DND-41 (cell line): Measurements from ENCODE around the gene PTPRCAP.
A peak's percentile ranks its signal among the peaks of the same experiment; 100 is the strongest.

Experiments
- ATAC-seq: fragments of 200-7000 bp; cut with Tn5 transposase; 3 replicates; pipeline ENCODE4 v1.9.1; 2021; ENCODE audit warnings: low read depth; ENCODE audit not compliant: insufficient read depth
- DNase-seq: peaks from one replicate; pipeline ENCODE4 v3.0.0-alpha.2; 2020
- H2AFZ ChIP-seq: 2 replicates; pipeline ENCODE4 v1.6.0; 2012; ENCODE audit warnings: low read depth, low read length
- H3K27ac ChIP-seq: 2 replicates; pipeline ENCODE4 v1.5.1; 2012; ENCODE audit warnings: low read length, inconsistent platforms
- H3K27me3 ChIP-seq: fragments of 200-600 bp; sonication (generic); 2 replicates; pipeline ENCODE4 v1.6.0; 2012; ENCODE audit warnings: low read length, mild to moderate bottlenecking, inconsistent platforms; ENCODE audit not compliant: insufficient read depth, poor library complexity
- H3K36me3 ChIP-seq: 2 replicates; pipeline ENCODE4 v1.5.1; 2012; ENCODE audit warnings: low read length, inconsistent platforms; ENCODE audit not compliant: insufficient read depth
- H3K4me1 ChIP-seq: 2 replicates; pipeline ENCODE4 v1.5.1; 2012; ENCODE audit warnings: mild to moderate bottlenecking, low read length; ENCODE audit not compliant: insufficient read depth
- H3K4me2 ChIP-seq: 2 replicates; pipeline ENCODE4 v1.6.0; 2012; ENCODE audit warnings: mild to moderate bottlenecking, moderate library complexity, low read length, inconsistent platforms; ENCODE audit not compliant: insufficient read depth
- H3K4me3 ChIP-seq, 2 experiments: fragments of 200-600 bp in 1 of 2; shearing (Covaris generic) in 1 of 2; 2 replicates each; pipeline ENCODE4 v1.5.1; 2012 to 2016; ENCODE audit warnings: inconsistent platforms in 2 of 2, low read length in 2 of 2, mild to moderate bottlenecking in 2 of 2, low read depth in 1 of 2, moderate library complexity in 1 of 2
- H3K79me2 ChIP-seq: 2 replicates; pipeline ENCODE4 v1.6.0; 2012; ENCODE audit warnings: low read length, inconsistent platforms; ENCODE audit not compliant: insufficient read depth
- H3K9ac ChIP-seq: 2 replicates; pipeline ENCODE4 v1.6.0; 2012; ENCODE audit warnings: low read depth, mild to moderate bottlenecking, inconsistent platforms, low read length, moderate library complexity
- H3K9me3 ChIP-seq: 2 replicates; pipeline ENCODE4 v1.5.1; 2012; ENCODE audit warnings: low read length, moderate library complexity, mild to moderate bottlenecking, inconsistent platforms; ENCODE audit not compliant: insufficient read depth, severe bottlenecking
- H4K20me1 ChIP-seq: 2 replicates; pipeline ENCODE4 v1.6.0; 2012; ENCODE audit warnings: low read length; ENCODE audit not compliant: insufficient read depth
- EZH2 ChIP-seq: IDR thresholded peaks from 3 replicates; pipeline ENCODE4 v1.6.1; 2012; ENCODE audit warnings: borderline replicate concordance, low read depth, mild to moderate bottlenecking, moderate library complexity, low read length, inconsistent platforms; ENCODE audit not compliant: severe bottlenecking
- TF ChIP-seq, protein P1 (sequence below): IDR thresholded peaks from 2 replicates; pipeline ENCODE4 v1.5.1; 2012; ENCODE audit warnings: borderline replicate concordance, low read length, moderate library complexity, mild to moderate bottlenecking; ENCODE audit not compliant: poor library complexity, severe bottlenecking; ENCODE audit errors: extremely low read depth

The PTPRCAP gene

DNA sequence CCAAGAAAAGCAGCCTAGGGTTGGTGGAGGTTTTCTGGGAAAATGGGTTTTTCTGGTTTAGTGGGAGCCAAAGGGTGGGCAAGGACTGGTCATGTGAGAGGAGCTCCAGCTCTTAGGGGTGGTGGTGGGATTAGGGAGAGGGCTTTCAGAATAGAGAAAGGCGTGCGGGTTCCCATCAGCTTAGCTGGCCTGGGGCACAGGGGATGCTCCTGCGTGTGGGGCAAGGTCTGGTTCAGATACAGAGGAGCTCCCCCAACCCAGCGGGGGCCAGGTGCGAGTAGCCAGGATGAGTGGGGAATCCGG is 30.9 kb upstream of the PTPRCAP start:
- Histone ChIP-seq H3K4me2 (peak overlapping the region; percentile 98), H3K27me3 (no peaks in the 10 kb centered on the region), H3K79me2 (peaks cover 38% of the 10 kb centered on the region), H3K4me1 (peaks cover 54% of the 10 kb centered on the region), H3K4me3 (peak overlapping the region; percentile 60 to 90), H3K27ac (peak overlapping the region; percentile 87), H4K20me1 (no peaks in the 10 kb centered on the region), H2AFZ (peak overlapping the region; percentile 74), H3K9me3 (no peaks in the 10 kb centered on the region), H3K36me3 (peaks cover 12% of the 10 kb centered on the region; the same call in 1 of the 2 replicates), H3K9ac (peak overlapping the region; percentile 95)
- ATAC-seq, result peak; percentile 10
- TF ChIP-seq, protein P1, sequence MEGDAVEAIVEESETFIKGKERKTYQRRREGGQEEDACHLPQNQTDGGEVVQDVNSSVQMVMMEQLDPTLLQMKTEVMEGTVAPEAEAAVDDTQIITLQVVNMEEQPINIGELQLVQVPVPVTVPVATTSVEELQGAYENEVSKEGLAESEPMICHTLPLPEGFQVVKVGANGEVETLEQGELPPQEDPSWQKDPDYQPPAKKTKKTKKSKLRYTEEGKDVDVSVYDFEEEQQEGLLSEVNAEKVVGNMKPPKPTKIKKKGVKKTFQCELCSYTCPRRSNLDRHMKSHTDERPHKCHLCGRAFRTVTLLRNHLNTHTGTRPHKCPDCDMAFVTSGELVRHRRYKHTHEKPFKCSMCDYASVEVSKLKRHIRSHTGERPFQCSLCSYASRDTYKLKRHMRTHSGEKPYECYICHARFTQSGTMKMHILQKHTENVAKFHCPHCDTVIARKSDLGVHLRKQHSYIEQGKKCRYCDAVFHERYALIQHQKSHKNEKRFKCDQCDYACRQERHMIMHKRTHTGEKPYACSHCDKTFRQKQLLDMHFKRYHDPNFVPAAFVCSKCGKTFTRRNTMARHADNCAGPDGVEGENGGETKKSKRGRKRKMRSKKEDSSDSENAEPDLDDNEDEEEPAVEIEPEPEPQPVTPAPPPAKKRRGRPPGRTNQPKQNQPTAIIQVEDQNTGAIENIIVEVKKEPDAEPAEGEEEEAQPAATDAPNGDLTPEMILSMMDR, result no peak
- no peak for TF ChIP-seq EZH2
- DNase-seq, result no peak

DNA sequence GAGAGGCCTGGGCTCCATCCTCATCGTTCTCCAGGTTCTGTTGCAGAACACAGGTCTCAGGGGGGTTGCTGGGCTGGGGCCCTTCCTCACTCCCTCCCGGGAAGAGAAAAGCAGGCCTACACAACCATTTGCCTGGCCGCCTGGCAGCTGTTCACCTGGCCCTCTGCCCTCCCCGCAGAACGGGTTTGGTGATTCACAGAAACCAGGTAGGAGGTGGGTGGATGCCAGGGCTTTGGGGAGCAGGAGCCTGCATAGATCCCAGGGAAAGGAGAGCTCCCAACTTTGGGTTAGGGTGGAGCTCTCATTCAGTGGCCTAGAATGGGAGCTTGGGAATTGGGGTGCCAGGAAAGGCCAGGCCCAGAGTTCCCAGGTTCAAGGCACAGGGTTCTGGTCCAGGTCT is 30.6 kb upstream of the PTPRCAP start:
- Histone ChIP-seq H3K27me3 (no peaks in the 10 kb centered on the region), H3K4me2 (peak overlapping the region; percentile 98), H3K27ac (peak overlapping the region; percentile 87), H3K4me3 (peak overlapping the region; percentile 60 to 90), H3K9ac (peak overlapping the region; percentile 95), H3K36me3 (peaks cover 12% of the 10 kb centered on the region; the same call in 1 of the 2 replicates), H2AFZ (peak overlapping the region; percentile 74; the same call in 1 of the 2 replicates), H3K9me3 (no peaks in the 10 kb centered on the region), H3K79me2 (peaks cover 38% of the 10 kb centered on the region), H4K20me1 (no peaks in the 10 kb centered on the region), H3K4me1 (peaks cover 54% of the 10 kb centered on the region)
- ATAC-seq (no peak), DNase-seq (peak; percentile 12)
- TF ChIP-seq, protein P1, result no peak
- no peak for TF ChIP-seq EZH2

DNA sequence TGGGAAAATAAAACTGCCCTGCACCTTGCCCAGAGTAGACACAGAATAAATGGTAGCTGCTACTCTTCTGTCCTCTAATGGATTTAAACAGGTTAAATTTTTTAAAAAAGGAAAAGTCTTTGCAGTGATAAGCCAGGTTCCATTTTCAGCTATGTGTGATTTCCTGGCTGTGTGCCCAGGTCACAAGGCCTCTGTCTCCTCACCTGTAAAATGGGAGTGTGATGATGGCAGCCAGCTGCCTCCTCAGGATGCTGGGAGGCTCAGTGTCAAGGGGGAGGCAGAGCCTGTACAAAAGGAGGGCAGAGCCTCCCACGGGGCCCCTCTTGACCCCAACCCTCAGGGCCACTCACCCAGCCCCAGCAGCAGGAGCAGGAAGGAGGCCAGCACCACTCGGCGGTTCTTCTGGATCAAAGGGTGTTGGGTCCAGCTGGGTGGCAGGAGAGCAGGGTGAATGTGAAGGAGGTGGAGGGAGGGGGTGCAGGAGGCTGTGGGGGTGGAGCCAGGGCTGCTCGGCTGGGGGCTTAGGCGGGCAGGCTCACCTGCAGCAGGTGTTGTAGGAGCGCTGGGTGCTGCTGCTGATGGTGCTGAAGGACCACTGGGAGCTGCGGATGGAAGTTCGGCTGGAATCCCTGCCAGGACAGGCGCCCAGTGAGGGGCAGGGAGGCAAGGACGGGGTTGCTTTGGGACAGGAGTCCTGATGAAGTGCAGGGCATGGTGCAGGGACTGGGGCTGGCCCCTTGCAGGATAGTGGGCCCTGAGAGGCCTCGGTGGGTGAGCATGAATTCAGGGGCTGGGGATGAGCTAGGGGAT is 29.7 kb upstream of the PTPRCAP start:
- no peak overlapping the region for H2AFZ ChIP-seq
- TF ChIP-seq, protein P1, result no peak
- no peak for TF ChIP-seq EZH2
- peak overlapping the region in 1 of 2 experiments; percentile 60; a peak in 2 of 4 replicates for H3K4me3 ChIP-seq
- peak overlapping the region; percentile 87 for H3K27ac ChIP-seq
- DNase-seq (peak; percentile 4), ATAC-seq (no peak)
- no peaks in the 10 kb centered on the region for H3K9me3 ChIP-seq
- H3K79me2 ChIP-seq, result peaks cover 38% of the 10 kb centered on the region
- no peaks in the 10 kb centered on the region for H4K20me1 ChIP-seq
- H3K4me2 ChIP-seq, result peak overlapping the region; percentile 98
- H3K36me3 ChIP-seq, result peaks cover 12% of the 10 kb centered on the region; the same call in 1 of the 2 replicates
- H3K9ac ChIP-seq, result peak overlapping the region; percentile 95
- H3K4me1 ChIP-seq, result peaks cover 54% of the 10 kb centered on the region
- H3K27me3 ChIP-seq, result no peaks in the 10 kb centered on the region
